Measurements from ENCODE around the gene ZBTB8A.

DNA sequence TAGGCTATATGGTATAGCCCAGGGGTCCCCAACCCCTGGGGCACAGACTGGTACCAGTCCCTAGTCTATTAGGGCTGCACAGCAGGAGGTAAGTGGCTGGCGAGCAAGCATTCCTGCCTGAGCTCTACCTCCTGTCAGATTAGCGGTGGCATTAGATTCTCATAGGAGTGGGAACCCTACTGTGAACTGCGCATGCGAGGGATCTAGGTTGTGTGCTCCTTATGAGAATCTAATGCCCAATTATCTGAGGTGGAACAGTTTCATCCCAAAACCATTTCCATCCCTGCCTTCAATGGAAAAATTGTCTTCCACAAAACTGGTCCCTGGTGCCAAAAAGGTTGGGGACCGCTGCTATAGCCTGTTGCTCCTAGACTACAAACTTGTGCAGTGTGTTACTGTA lies 22.8 kb upstream of the ZBTB8A start:
- TF ChIP-seq, protein P1, sequence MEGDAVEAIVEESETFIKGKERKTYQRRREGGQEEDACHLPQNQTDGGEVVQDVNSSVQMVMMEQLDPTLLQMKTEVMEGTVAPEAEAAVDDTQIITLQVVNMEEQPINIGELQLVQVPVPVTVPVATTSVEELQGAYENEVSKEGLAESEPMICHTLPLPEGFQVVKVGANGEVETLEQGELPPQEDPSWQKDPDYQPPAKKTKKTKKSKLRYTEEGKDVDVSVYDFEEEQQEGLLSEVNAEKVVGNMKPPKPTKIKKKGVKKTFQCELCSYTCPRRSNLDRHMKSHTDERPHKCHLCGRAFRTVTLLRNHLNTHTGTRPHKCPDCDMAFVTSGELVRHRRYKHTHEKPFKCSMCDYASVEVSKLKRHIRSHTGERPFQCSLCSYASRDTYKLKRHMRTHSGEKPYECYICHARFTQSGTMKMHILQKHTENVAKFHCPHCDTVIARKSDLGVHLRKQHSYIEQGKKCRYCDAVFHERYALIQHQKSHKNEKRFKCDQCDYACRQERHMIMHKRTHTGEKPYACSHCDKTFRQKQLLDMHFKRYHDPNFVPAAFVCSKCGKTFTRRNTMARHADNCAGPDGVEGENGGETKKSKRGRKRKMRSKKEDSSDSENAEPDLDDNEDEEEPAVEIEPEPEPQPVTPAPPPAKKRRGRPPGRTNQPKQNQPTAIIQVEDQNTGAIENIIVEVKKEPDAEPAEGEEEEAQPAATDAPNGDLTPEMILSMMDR (IDR thresholded peaks at IDR 0.05): no peak
- no peak for TF ChIP-seq POLR2A (IDR thresholded peaks at IDR 0.05)
- no peak for TF ChIP-seq EP300 (IDR thresholded peaks at IDR 0.05; ENCODE audit: low read depth)
- TF ChIP-seq POLR2AphosphoS5 (IDR thresholded peaks at IDR 0.05): no peak

Data from transverse colon (tissue), 4 donors.